ENCODE measurements around the gene MRPS2.

GRCh38 chr9:135492886-135493669, 7.4 kb upstream of the MRPS2 start:
- no peak for TF ChIP-seq POLR2A (IDR thresholded peaks at IDR 0.05)
- no peak for TF ChIP-seq CTCF (IDR thresholded peaks at IDR 0.05)
